Stimulated activated CD4-positive, alpha-beta T cell treated with anti-CD3 and anti-CD28 coated beads, Interleukin-2, amount 100 ng/mL, for 4 hours (primary cell): ENCODE results near the gene FOXP2.

ENCODE experiments used
- DNase-seq: peaks from one replicate; pipeline ENCODE4 v3.0.0-alpha.2; 2020; ENCODE audit warnings: low read depth

Gene FOXP2

GRCh38 chr7:114657279-114657678, 242.7 kb downstream of the FOXP2 start:
- DNase-seq, result no peak

- DNase-seq, result no peak
Measured at GRCh38 chr7:114658216-114658615, 243.6 kb downstream of the FOXP2 start.

GRCh38 chr7:114659409-114660125, 245.0 kb downstream of the FOXP2 start:
- no peak for DNase-seq

GRCh38 chr7:114660126-114660486, 245.5 kb downstream of the FOXP2 start:
- no peak for DNase-seq

GRCh38 chr7:114660753-114661152, 246.1 kb downstream of the FOXP2 start:
- no peak for DNase-seq

- DNase-seq, result no peak
Measured at GRCh38 chr7:114662002-114662677, 247.5 kb downstream of the FOXP2 start.

GRCh38 chr7:114663502-114663901, 248.9 kb downstream of the FOXP2 start:
- no peak for DNase-seq

GRCh38 chr7:114670676-114671075, 256.1 kb downstream of the FOXP2 start:
- no peak for DNase-seq

GRCh38 chr7:114671563-114672123, 257.0 kb downstream of the FOXP2 start:
- DNase-seq, result no peak

GRCh38 chr7:114678116-114678515, 263.5 kb downstream of the FOXP2 start:
- no peak for DNase-seq

GRCh38 chr7:114687238-114687637, 272.6 kb downstream of the FOXP2 start:
- DNase-seq, result no peak

GRCh38 chr7:114688443-114689055, 273.9 kb downstream of the FOXP2 start:
- DNase-seq, result no peak

- DNase-seq, result no peak
Measured at GRCh38 chr7:114689406-114689805, 274.8 kb downstream of the FOXP2 start.

- no peak for DNase-seq
Measured at GRCh38 chr7:114691605-114692004, 277.0 kb downstream of the FOXP2 start.

- no peak for DNase-seq
Measured at GRCh38 chr7:114695182-114695581, 280.6 kb downstream of the FOXP2 start.

- DNase-seq, result no peak
Measured at GRCh38 chr7:114700247-114700928, 285.8 kb downstream of the FOXP2 start.

- no peak for DNase-seq
Measured at GRCh38 chr7:114703677-114704076, 289.1 kb downstream of the FOXP2 start.

- DNase-seq, result no peak
Measured at GRCh38 chr7:114708646-114709045, 294.0 kb downstream of the FOXP2 start.

- DNase-seq, result no peak
Measured at GRCh38 chr7:114710499-114710898, 295.9 kb downstream of the FOXP2 start.

GRCh38 chr7:114711241-114711640, 296.6 kb downstream of the FOXP2 start:
- no peak for DNase-seq

GRCh38 chr7:114715907-114716306, 301.3 kb downstream of the FOXP2 start:
- DNase-seq, result no peak

- DNase-seq, result no peak
Measured at GRCh38 chr7:114718861-114719260, 304.2 kb downstream of the FOXP2 start.
